ENCODE results near the gene ZNF526.

DNA sequence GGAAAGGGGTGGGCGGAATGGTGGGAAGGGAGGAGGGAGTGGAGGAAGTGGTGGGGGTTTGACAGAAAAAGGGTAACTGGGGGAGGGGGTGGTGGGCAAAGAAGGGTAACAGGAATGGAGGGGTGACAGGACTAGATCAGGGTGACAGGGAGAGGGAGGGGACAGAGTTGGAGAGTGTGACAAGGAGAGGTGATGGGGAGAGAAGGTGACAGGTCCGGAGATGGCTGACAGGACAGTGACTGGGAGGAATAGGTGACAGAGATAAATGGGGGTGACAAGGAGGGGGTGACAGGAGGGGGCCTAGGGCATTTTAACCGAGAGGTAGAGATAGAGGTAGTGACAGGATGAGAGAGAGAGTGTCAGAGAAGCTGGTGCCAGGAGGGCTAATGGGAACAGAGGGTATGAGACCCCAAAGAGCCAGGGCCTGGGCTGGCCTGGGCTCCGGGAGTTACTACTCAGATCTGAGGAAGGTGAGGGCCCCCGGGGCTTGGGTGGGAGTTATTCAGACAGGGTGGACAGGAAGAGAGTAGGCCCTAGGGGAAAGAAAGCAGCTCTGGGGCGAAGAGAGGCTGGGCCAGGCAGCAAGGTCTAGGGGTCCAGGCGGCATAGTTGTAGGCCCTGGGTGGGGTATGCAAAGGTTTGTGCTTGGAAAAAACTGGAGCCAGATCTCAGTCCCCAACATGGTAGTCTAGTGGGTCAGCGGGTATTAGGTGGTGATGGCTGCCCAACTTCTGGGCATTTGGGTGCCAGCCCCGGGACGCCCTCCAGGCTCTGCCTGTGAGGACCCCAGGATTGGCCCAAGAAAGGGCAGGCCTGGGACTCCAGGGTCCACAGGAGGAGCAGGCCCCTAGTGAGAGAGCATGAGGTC, 49.6 kb downstream of the ZNF526 start:
- TF ChIP-seq BHLHE40 (IDR thresholded peaks at IDR 0.05; ENCODE audit: borderline replicate concordance) (no peak), L3MBTL2 (conservative IDR thresholded peaks at IDR 0.05) (no peak), FOXA1 (IDR thresholded peaks at IDR 0.05) (no peak), ELF4 (IDR thresholded peaks at IDR 0.05) (no peak), SUZ12 (IDR thresholded peaks at IDR 0.05) (no peak), HDGF (IDR thresholded peaks at IDR 0.05; ENCODE audit: borderline replicate concordance) (no peak), SP1 (IDR thresholded peaks at IDR 0.05) (no peak), FOXM1 (IDR thresholded peaks at IDR 0.05; ENCODE audit: borderline replicate concordance) (no peak), FOXK2 (IDR thresholded peaks at IDR 0.05) (no peak), NFRKB (IDR thresholded peaks at IDR 0.05) (no peak), ARNT (IDR thresholded peaks at IDR 0.05) (no peak), TARDBP (IDR thresholded peaks at IDR 0.05) (no peak)

All from HEK293T (cell line).